ENCODE measurements around the gene ANO9.

- TF ChIP-seq, protein P1, sequence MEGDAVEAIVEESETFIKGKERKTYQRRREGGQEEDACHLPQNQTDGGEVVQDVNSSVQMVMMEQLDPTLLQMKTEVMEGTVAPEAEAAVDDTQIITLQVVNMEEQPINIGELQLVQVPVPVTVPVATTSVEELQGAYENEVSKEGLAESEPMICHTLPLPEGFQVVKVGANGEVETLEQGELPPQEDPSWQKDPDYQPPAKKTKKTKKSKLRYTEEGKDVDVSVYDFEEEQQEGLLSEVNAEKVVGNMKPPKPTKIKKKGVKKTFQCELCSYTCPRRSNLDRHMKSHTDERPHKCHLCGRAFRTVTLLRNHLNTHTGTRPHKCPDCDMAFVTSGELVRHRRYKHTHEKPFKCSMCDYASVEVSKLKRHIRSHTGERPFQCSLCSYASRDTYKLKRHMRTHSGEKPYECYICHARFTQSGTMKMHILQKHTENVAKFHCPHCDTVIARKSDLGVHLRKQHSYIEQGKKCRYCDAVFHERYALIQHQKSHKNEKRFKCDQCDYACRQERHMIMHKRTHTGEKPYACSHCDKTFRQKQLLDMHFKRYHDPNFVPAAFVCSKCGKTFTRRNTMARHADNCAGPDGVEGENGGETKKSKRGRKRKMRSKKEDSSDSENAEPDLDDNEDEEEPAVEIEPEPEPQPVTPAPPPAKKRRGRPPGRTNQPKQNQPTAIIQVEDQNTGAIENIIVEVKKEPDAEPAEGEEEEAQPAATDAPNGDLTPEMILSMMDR (IDR thresholded peaks at IDR 0.05 in 8 of 11, conservative IDR thresholded peaks at IDR 0.05 in 3 of 11) = no peak
- no peak for TF ChIP-seq POLR2A (IDR thresholded peaks at IDR 0.05)
Observed at GRCh38 chr11:433641-434040, 8.2 kb downstream of the ANO9 start.

All from spleen (tissue), 7 donors.